Activated CD4-positive, alpha-beta T cell treated with anti-CD3 and anti-CD28 coated beads for 36 hours (primary cell): Measurements from ENCODE around the gene LIPH. TPM values are rescaled to one million over a fixed set of nuclear protein-coding genes. Genes with fewer than 3 reads are reported as not detected.
A peak's percentile ranks its signal among the peaks of the same experiment; 100 is the strongest.

ENCODE experiments used
- ATAC-seq: fragments of 200-7000 bp; cut with Tn5 transposase; one replicate; pipeline ENCODE4 v1.10.0; 2021; ENCODE audit warnings: mild to moderate bottlenecking, moderate library complexity
- CTCF ChIA-PET: fragments of 350-600 bp; sonication (Branson Sonifier 250); formaldehyde crosslinking; loops from one replicate; lab custom pipeline; 2021; ENCODE audit warnings: antibody characterized with exemption; lab: Charles Lee
- POLR2A ChIA-PET: fragments of 350-600 bp; sonication (Branson Sonifier 250); formaldehyde crosslinking; loops from one replicate; lab custom pipeline; 2021; ENCODE audit warnings: antibody characterized with exemption, inconsistent platforms; lab: Charles Lee
- DNase-seq: peaks from one replicate; pipeline ENCODE4 v3.0.0-alpha.2; 2020
- H3K27ac Mint-ChIP-seq: one replicate; pipeline ENCODE4 v1.8.0; 2021; ENCODE audit warnings: mixed read lengths
- H3K27me3 Mint-ChIP-seq: one replicate; pipeline ENCODE4 v1.8.0; 2021; ENCODE audit warnings: mixed read lengths
- H3K36me3 Mint-ChIP-seq: one replicate; pipeline ENCODE4 v1.8.0; 2021; ENCODE audit warnings: low read depth, mixed read lengths
- H3K4me1 Mint-ChIP-seq: one replicate; pipeline ENCODE4 v1.8.0; 2021; ENCODE audit warnings: mixed read lengths
- H3K4me3 Mint-ChIP-seq: one replicate; pipeline ENCODE4 v1.8.0; 2021; ENCODE audit warnings: mild to moderate bottlenecking, moderate library complexity, mixed read lengths
- H3K9me3 Mint-ChIP-seq: one replicate; pipeline ENCODE4 v1.8.0; 2021; ENCODE audit warnings: low read depth, mixed read lengths
- intact Hi-C, 2 experiments: fragments of 100-400 bp; cut with DNase I in 1 of 2; cut with micrococcal nuclease in 1 of 2; formaldehyde crosslinking; loops; one replicate each; pipeline versions ENCODE4 v1.14.2 to v1.15.1; 2022 to 2024; cut with DNase I, micrococcal nuclease
- total RNA-seq, 2 experiments: library from RNA; stranded (reverse); gene quantifications; one replicate each; pipeline ENCODE4 v1.2.3, GENCODE V29; 2021

LIPH gene
- not detected for total RNA-seq

GRCh38 chr3:185552358-185552877, at the start of gene LIPH:
Gene LIPH (minus strand): TSS chr3:185552588. CDS start chr3:185552471, 117 bp downstream.
- Mint-ChIP-seq H3K9me3 (no peaks in the 10 kb centered on the region), H3K4me1 (peaks cover 13% of the 10 kb centered on the region), H3K27me3 (no peaks in the 10 kb centered on the region), H3K27ac (no peak within 1 kb of the TSS), H3K36me3 (no peaks in the 10 kb centered on the region), H3K4me3 (no peak within 1 kb of the TSS)
- peak; percentile 94 for ATAC-seq
- intact Hi-C loops: loop anchor here (1.0 to 2.0 kb wide), 2 partner anchors 54 kb away; partner anchors contain the start of gene TMEM41A (in 1 of the 2)
- POLR2A ChIA-PET: interaction anchor here (1.0 kb wide), 1 partner anchor 53 kb away, joined by 3 read pairs; the partner anchor contains the start of gene TMEM41A
- CTCF ChIA-PET: interaction anchor here (0.9 to 1.2 kb wide), 2 partner anchors 19 to 24 kb away, joined by 5 to 6 read pairs; no protein-coding TSS in a partner anchor
- DNase-seq: peak; percentile 44

DNA sequence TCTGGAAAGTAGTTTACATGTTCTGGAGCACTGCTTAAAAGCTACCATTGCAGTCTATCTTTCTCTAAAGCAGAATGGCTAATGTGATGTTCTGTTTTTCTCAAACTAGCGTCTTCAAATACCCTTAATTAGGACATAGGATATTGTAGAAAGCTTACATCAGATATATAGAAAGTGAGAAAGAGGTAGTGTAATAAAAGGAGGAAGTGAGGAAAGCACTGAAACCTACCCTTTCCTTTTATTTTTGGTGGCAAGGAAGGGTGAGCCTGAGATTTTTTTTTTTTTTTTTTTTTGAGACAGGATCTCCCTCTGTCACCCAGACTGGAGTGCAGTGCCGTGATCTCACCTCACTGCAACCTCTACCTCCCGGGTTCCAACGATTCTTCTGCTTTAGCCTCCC, 43.1 kb upstream of the LIPH start:
- DNase-seq (no peak), ATAC-seq (no peak)
- H3K9me3 Mint-ChIP-seq: no peaks in the 10 kb centered on the region
- POLR2A ChIA-PET: interaction anchor here (2.8 kb wide), 1 partner anchor 9 kb away, joined by 9 read pairs; the partner anchor contains the start of gene SENP2
- peaks cover 20% of the 10 kb centered on the region for H3K36me3 Mint-ChIP-seq
- H3K4me1 Mint-ChIP-seq: peaks cover 8% of the 10 kb centered on the region
- intact Hi-C loops: no loop called here
- H3K4me3 Mint-ChIP-seq: no peak overlapping the region
- H3K27ac Mint-ChIP-seq: peak overlapping the region; percentile 45
- CTCF ChIA-PET: interaction anchor here (0.8 to 1.8 kb wide), 3 partner anchors 9 to 65 kb away, joined by 3 to 7 read pairs (median 6); partner anchors contain the start of gene SENP2
- no peaks in the 10 kb centered on the region for H3K27me3 Mint-ChIP-seq

DNA sequence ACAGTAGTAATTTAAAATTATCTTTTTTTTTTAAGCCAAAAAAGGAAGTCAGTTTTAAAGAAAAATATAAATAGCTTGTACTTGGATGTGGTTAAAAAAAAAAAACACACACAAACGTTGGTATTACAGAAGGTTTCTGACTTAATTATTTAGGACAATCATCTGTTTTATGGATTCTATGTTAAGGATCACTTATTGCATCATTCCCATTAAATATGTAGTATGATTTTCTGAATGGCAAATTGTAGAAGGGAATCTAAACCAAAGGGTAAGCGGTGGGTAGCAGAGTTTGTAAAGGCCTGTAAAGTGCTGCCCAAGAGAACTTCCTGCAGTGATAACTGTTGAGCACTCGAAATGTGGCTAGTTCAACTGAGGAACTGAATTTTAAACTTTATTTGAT, 41.7 kb upstream of the LIPH start:
- POLR2A ChIA-PET: interaction anchor here (0.7 to 2.8 kb wide), 2 partner anchors 8 to 882 kb away, joined by 7 to 9 read pairs; partner anchors contain the start of gene SENP2
- Mint-ChIP-seq H3K27me3 (no peaks in the 10 kb centered on the region), H3K9me3 (no peaks in the 10 kb centered on the region), H3K4me1 (peaks cover 11% of the 10 kb centered on the region), H3K36me3 (peaks cover 14% of the 10 kb centered on the region), H3K27ac (no peak overlapping the region), H3K4me3 (no peak overlapping the region)
- ATAC-seq (no peak), DNase-seq (no peak)
- CTCF ChIA-PET: interaction anchor here (0.7 to 1.8 kb wide), 2 partner anchors 12 to 321 kb away, joined by 4 to 7 read pairs; no protein-coding TSS in a partner anchor
- intact Hi-C loops: no loop called here

DNA sequence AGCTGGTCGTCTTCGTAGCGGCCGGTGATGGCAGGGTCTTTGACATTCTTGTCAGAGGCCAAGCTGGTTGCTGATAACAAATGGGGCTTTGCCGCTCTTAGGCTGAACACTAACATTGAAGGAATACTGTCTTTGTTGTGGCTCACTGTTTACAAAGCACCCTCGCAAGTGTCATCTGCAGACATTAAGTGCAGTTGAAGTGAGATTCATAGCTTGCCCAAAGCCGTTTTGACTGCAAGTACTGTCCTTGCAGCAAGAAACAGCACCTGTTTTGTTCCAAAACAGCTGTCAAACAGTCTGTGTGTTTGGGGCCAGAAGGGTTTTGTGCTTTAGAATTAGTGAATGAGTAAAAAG, 34.3 kb upstream of the LIPH start:
- H3K4me1 Mint-ChIP-seq: peaks cover 26% of the 10 kb centered on the region
- intact Hi-C loops: loop anchor here (1.0 to 5.0 kb wide), 9 partner anchors 27 to 1399 kb away; partner anchors contain the start of genes TMEM41A (in 2 of the 2), ABCF3 (in 1 of the 2), DNAJB11 (in 1 of the 2) and EIF4A2 (in 1 of the 2)
- peak overlapping the region; percentile 87 for H3K4me3 Mint-ChIP-seq
- ATAC-seq (no peak), DNase-seq (no peak)
- ChIA-PET CTCF (interaction anchor here (0.6 to 2.1 kb wide), 6 partner anchors 9 to 226 kb away, joined by 3 to 14 read pairs (median 4); no protein-coding TSS in a partner anchor), POLR2A (interaction anchor here (0.6 to 1.9 kb wide), 7 partner anchors 9 to 1722 kb away, joined by 3 to 9 read pairs (median 3); partner anchors contain the start of gene TMEM41A)
- no peaks in the 10 kb centered on the region for H3K27me3 Mint-ChIP-seq
- peak overlapping the region; percentile 93 for H3K27ac Mint-ChIP-seq
- H3K9me3 Mint-ChIP-seq: no peaks in the 10 kb centered on the region
- H3K36me3 Mint-ChIP-seq: peaks cover 3% of the 10 kb centered on the region

GRCh38 chr3:185585859-185586685, 33.7 kb upstream of the LIPH start, which contains the start of gene SENP2:
Gene SENP2 (plus strand): TSS chr3:185586295. CDS start chr3:185586414, 119 bp downstream.
- Mint-ChIP-seq H3K9me3 (no peaks in the 10 kb centered on the region), H3K4me1 (peaks cover 26% of the 10 kb centered on the region), H3K27ac (peak within 1 kb of the TSS; percentile 93), H3K4me3 (peak within 1 kb of the TSS; percentile 87), H3K36me3 (peaks cover 2% of the 10 kb centered on the region), H3K27me3 (no peaks in the 10 kb centered on the region)
- CTCF ChIA-PET: interaction anchor here (0.6 to 2.1 kb wide), 7 partner anchors 9 to 674 kb away, joined by 3 to 14 read pairs (median 3); no protein-coding TSS in a partner anchor
- ATAC-seq (peak; percentile 98), DNase-seq (peak; percentile 100)
- POLR2A ChIA-PET: interaction anchor here (0.5 to 1.9 kb wide), 8 partner anchors 9 to 1721 kb away, joined by 3 to 9 read pairs (median 3); partner anchors contain the start of gene TMEM41A
- intact Hi-C loops: loop anchor here (1.0 to 5.0 kb wide), 9 partner anchors 27 to 1399 kb away; partner anchors contain the start of genes TMEM41A (in 2 of the 2), ABCF3 (in 1 of the 2), DNAJB11 (in 1 of the 2) and EIF4A2 (in 1 of the 2)

DNA sequence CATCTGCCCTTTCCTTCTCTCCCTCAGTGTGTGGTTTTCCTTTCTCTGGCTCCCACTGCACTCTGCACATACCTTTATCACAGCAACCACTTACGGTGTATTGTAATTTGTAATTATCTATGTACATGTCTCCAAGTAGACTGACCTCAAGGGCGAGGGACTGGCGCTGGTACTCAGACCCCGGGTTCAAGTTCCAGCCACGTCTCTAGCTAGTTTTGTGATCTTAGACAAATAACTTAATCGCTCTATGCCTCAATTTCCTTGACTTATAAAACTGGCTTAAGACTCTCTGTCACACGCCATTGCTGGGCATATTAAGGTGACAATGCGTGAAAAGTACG, 33.1 kb upstream of the LIPH start:
- ChIA-PET CTCF (interaction anchor here (1.9 to 2.1 kb wide), 2 partner anchors 10 to 26 kb away, joined by 14 read pairs; no protein-coding TSS in a partner anchor), POLR2A (interaction anchor here (0.5 to 1.9 kb wide), 7 partner anchors 10 to 673 kb away, joined by 3 to 9 read pairs (median 3); partner anchors contain the start of gene TMEM41A)
- Mint-ChIP-seq H3K27me3 (no peaks in the 10 kb centered on the region), H3K27ac (peak overlapping the region; percentile 93), H3K4me3 (peak overlapping the region; percentile 87), H3K9me3 (no peaks in the 10 kb centered on the region), H3K36me3 (no peaks in the 10 kb centered on the region), H3K4me1 (peaks cover 26% of the 10 kb centered on the region)
- intact Hi-C loops: loop anchor here in 1 of 2 experiments (5.0 kb wide), 1 partner anchor 1398 kb away; the partner anchor contains the start of gene ABCF3
- DNase-seq (no peak), ATAC-seq (no peak)

DNA sequence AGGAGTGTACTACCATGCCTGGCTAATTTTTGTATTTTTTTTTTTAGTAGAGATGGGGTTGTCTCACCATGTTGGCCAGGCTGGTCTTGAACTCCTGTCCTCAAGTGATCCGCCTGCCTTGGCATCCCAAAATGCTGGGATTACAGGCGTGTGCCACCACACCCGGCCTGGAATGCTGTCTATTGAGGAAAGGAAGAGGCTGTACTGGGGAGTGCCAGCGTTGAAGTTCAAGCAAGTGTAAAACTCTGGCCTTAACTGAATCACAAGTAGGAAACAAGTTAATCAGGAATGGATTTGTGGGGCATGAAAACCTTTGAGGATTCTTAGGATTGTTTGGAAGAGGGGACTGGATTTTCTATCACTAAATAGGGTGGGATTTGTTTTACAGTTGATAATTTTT, 32.3 kb upstream of the LIPH start:
- intact Hi-C loops: loop anchor here in 1 of 2 experiments (5.0 kb wide), 1 partner anchor 1397 kb away; the partner anchor contains the start of gene ABCF3
- H3K4me1 Mint-ChIP-seq: peaks cover 26% of the 10 kb centered on the region
- DNase-seq: no peak
- ChIA-PET CTCF (interaction anchor here (1.9 kb wide), 1 partner anchor 10 kb away, joined by 8 read pairs; no protein-coding TSS in a partner anchor), POLR2A (no interaction called here)
- no peak for ATAC-seq
- no peaks in the 10 kb centered on the region for H3K9me3 Mint-ChIP-seq
- no peak overlapping the region for H3K27ac Mint-ChIP-seq
- H3K4me3 Mint-ChIP-seq: peak overlapping the region; percentile 12
- no peaks in the 10 kb centered on the region for H3K27me3 Mint-ChIP-seq
- H3K36me3 Mint-ChIP-seq: no peaks in the 10 kb centered on the region

DNA sequence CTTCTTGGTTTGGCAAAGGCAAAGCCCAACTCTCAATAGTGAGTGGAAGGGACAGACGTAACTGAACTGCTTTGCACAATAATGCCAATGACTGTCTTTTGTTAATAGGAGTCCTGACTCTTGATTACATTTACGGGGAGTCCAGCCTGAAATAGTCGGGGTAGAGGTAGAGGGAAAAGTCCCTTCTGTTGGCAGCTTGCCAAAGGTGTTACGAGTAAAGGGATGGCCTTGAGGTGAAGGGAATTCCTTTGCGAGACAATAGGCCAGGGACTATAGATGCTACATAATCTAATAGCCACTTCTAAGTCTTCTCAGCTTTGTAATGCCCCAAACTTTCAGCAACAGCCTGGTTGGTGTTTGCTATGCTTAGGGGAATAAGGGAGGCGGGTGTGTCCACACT, 31.5 kb upstream of the LIPH start:
- H3K4me1 Mint-ChIP-seq: peaks cover 22% of the 10 kb centered on the region
- H3K27ac Mint-ChIP-seq: no peak overlapping the region
- no peaks in the 10 kb centered on the region for H3K36me3 Mint-ChIP-seq
- no peaks in the 10 kb centered on the region for H3K9me3 Mint-ChIP-seq
- ChIA-PET POLR2A (no interaction called here), CTCF (interaction anchor here (1.9 kb wide), 1 partner anchor 9 kb away, joined by 8 read pairs; no protein-coding TSS in a partner anchor)
- no peak overlapping the region for H3K4me3 Mint-ChIP-seq
- intact Hi-C loops: no loop called here
- ATAC-seq (no peak), DNase-seq (no peak)
- no peaks in the 10 kb centered on the region for H3K27me3 Mint-ChIP-seq

GRCh38 chr3:185582871-185583270, 30.5 kb upstream of the LIPH start:
- intact Hi-C loops: no loop called here
- H3K4me3 Mint-ChIP-seq: no peak overlapping the region

DNA sequence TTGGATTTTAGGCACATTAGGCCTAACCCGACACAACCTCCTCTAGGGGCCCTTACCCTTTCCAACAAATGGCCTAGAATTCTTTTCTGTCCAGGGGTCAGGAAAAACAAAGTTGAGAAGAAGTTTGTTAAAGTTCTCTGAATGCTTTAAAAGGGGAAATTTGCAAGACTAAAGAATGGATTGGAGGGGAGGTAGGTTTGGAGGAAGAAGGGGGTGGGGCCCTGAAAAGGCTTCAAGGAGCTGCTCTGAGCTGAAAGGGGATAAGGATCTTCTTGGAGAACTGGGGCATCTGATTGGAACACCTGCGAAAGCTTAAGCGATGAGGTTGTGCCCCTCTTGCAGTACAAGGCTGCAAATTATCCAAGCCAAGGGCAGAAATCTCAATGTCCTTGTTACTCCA, 29.8 kb upstream of the LIPH start:
- Mint-ChIP-seq H3K27ac (no peak overlapping the region), H3K36me3 (no peaks in the 10 kb centered on the region), H3K9me3 (no peaks in the 10 kb centered on the region), H3K4me3 (no peak overlapping the region), H3K27me3 (no peaks in the 10 kb centered on the region), H3K4me1 (peaks cover 15% of the 10 kb centered on the region)
- CTCF ChIA-PET: no interaction called here
- intact Hi-C loops: no loop called here
- no peak for ATAC-seq
- DNase-seq: no peak
- POLR2A ChIA-PET: no interaction called here

More at GRCh38 chr3:185582871-185583270, 30.5 kb upstream of the LIPH start:
- Mint-ChIP-seq H3K4me1 (peaks cover 15% of the 10 kb centered on the region), H3K27me3 (no peaks in the 10 kb centered on the region), H3K9me3 (no peaks in the 10 kb centered on the region), H3K27ac (no peak overlapping the region), H3K36me3 (no peaks in the 10 kb centered on the region)
- ChIA-PET CTCF (interaction anchor here (1.2 to 1.9 kb wide), 2 partner anchors 8 to 24 kb away, joined by 4 to 8 read pairs; no protein-coding TSS in a partner anchor), POLR2A (no interaction called here)
- ATAC-seq: no peak
- no peak for DNase-seq
